Measurements from ENCODE around the gene RPTOR. TPM values are rescaled to one million over a fixed set of nuclear protein-coding genes. Genes with fewer than 3 reads are reported as not detected.

The RPTOR gene
- total RNA-seq, 6 donors from 2014 or later, result 26.8 to 109 (median 36.8) TPM

GRCh38 chr17:80732268-80732667 lies 187.6 kb downstream of the RPTOR start:
- peaks cover 0 to 6% (median 0%) of the 10 kb centered on the region in 4 donors for H3K36me3 ChIP-seq
- DNase-seq, result no peak
- no peaks in the 10 kb centered on the region for H3K9me3 ChIP-seq
- H3K4me3 ChIP-seq, result no peak overlapping the region
- ATAC-seq (ENCODE audit: low FRiP score in 2 of 2), result no peak
- TF ChIP-seq EP300 (IDR thresholded peaks at IDR 0.05) (no peak), CTCF (IDR thresholded peaks at IDR 0.05) (no peak), POLR2A (IDR thresholded peaks at IDR 0.05) (no peak), POLR2AphosphoS5 (IDR thresholded peaks at IDR 0.05) (no peak)
- H3K27me3 ChIP-seq, result no peaks in the 10 kb centered on the region
- WGBS, 2 donors, result 86 to 94% methylated on average over 7 of the region's 7 CpGs
- no peak overlapping the region for H3K27ac ChIP-seq
- peaks cover 0 to 10% (median 3%) of the 10 kb centered on the region in 4 donors for H3K4me1 ChIP-seq

DNA sequence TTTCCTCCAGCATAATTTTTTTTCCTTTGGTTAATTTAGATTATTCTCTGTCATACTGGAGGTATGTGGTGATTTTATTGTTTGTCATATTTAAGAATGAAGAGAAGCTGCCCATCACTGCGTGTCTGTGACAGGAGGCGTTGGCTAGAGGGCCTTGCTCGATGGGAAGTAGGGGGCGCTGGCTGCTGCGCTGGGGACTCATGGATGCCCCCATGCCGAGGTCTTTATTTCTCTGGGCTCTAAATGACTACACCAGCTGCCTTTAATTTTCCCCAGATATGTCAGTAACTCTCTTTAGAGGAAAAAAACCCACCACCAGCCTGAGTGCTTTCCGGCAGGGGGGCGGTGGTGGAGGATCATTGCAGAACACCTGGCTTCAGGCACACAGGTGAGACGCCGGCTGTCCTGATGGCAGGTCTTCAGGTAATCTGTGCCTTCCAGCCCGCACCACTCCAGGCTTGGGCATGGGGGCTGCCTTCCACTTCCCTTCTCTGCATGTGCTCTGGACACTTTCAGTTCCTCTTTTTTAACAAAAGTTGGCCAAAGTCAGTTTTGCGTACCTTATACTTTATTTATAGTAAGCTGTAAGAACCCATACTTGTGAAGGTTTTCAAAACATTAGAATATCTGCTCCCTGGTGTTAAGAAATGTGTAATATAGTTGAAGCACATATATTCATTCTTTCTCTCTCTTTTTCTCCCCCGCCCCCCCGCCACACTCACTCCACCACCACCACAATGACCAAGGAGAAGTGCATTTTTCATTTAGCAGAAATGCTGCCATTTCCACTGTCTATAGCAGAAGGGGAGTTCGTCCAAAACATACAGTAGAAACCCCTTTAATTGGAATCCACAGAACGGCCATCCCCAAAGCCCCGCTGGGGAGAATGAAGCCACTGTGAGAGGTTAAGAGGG lies 192.7 kb downstream of the RPTOR start:
- H3K4me1 ChIP-seq, result peaks cover 0 to 5% (median 2%) of the 10 kb centered on the region in 4 donors
- no peaks in the 10 kb centered on the region for H3K27me3 ChIP-seq
- TF ChIP-seq POLR2A (IDR thresholded peaks at IDR 0.05), result no peak
- no peak for TF ChIP-seq CTCF (IDR thresholded peaks at IDR 0.05)
- H3K36me3 ChIP-seq, result peaks cover 0 to 4% (median 0%) of the 10 kb centered on the region in 4 donors
- H3K9me3 ChIP-seq, result no peaks in the 10 kb centered on the region
- no peak for DNase-seq
- 71 to 85% methylated on average over 14 to 17 of the region's 17 CpGs for WGBS, 2 donors
- peak overlapping the region in 1 of 4 donors; percentile 54 for H3K27ac ChIP-seq
- H3K4me3 ChIP-seq, result no peak overlapping the region
- peak in 1 of 2 donors; percentile 69 for ATAC-seq (ENCODE audit: low FRiP score in 2 of 2)

GRCh38 chr17:80738020-80738808 lies 193.6 kb downstream of the RPTOR start:
- H3K36me3 ChIP-seq, result peaks cover 0 to 2% (median 0%) of the 10 kb centered on the region in 4 donors
- TF ChIP-seq EP300 (IDR thresholded peaks at IDR 0.05) (no peak), POLR2AphosphoS5 (IDR thresholded peaks at IDR 0.05) (no peak), CTCF (IDR thresholded peaks at IDR 0.05) (no peak), POLR2A (IDR thresholded peaks at IDR 0.05) (no peak)
- WGBS, 2 donors, result 81 to 89% methylated on average over 16 to 17 of the region's 17 CpGs
- H3K4me1 ChIP-seq, result peaks cover 0 to 10% (median 3%) of the 10 kb centered on the region in 4 donors
- DNase-seq, result peak in 1 of 2 donors; percentile 39
- peak overlapping the region in 1 of 4 donors; percentile 54 for H3K27ac ChIP-seq
- H3K9me3 ChIP-seq, result no peaks in the 10 kb centered on the region
- peak in 1 of 2 donors; percentile 77 for ATAC-seq (ENCODE audit: low FRiP score in 2 of 2)
- H3K4me3 ChIP-seq, result no peak overlapping the region
- H3K27me3 ChIP-seq, result no peaks in the 10 kb centered on the region

- 88 to 90% methylated on average over 21 of the region's 21 CpGs for WGBS, 2 donors
These were observed 194.5 kb downstream of the RPTOR start for GRCh38 chr17:80738987-80739730.

More at GRCh38 chr17:80738987-80739730, 194.5 kb downstream of the RPTOR start:
- Histone ChIP-seq H3K27me3 (no peaks in the 10 kb centered on the region), H3K9me3 (no peaks in the 10 kb centered on the region), H3K36me3 (peaks cover 0 to 2% (median 0%) of the 10 kb centered on the region in 4 donors), H3K27ac (no peak overlapping the region), H3K4me1 (peaks cover 0 to 13% (median 3%) of the 10 kb centered on the region in 4 donors), H3K4me3 (no peak overlapping the region)
- TF ChIP-seq EP300 (IDR thresholded peaks at IDR 0.05) (no peak), POLR2A (IDR thresholded peaks at IDR 0.05) (no peak), CTCF (IDR thresholded peaks at IDR 0.05) (no peak), POLR2AphosphoS5 (IDR thresholded peaks at IDR 0.05) (no peak)
- ATAC-seq (ENCODE audit: low FRiP score in 2 of 2) (no peak), DNase-seq (no peak)

Data from upper lobe of left lung (tissue), 6 donors.